AG09319 (cell line): ENCODE measurements around the gene SLC30A5.
"Not testable (repeated sequence)": the region's sequence is repeated elsewhere in the genome, so short reads cannot be mapped to it uniquely, and the experiment has no call there.

ENCODE experiments used
- DNase-seq: peaks from one replicate; pipeline ENCODE4 v3.0.0-alpha.2; 2010; ENCODE audit warnings: low read depth; ENCODE audit errors: extremely low read depth
- CTCF ChIP-seq: IDR thresholded peaks from 2 replicates; pipeline ENCODE4 v1.5.1; 2011; ENCODE audit warnings: low read depth, mild to moderate bottlenecking, inconsistent platforms, low read length, moderate library complexity

Gene SLC30A5

GRCh38 chr5:69136293-69136692 is 42.5 kb downstream of the SLC30A5 start:
- DNase-seq, result peak; percentile 20
- TF ChIP-seq CTCF, result no peak

- DNase-seq, result not testable (repeated sequence)
Measured at GRCh38 chr5:69137208-69137607, 43.4 kb downstream of the SLC30A5 start.

- TF ChIP-seq CTCF, result no peak
- no peak for DNase-seq
Measured at GRCh38 chr5:69137807-69138206, 44.0 kb downstream of the SLC30A5 start.

- peak; percentile 22 for DNase-seq
- TF ChIP-seq CTCF, result no peak
Measured at GRCh38 chr5:69138766-69139165, 45.0 kb downstream of the SLC30A5 start.

- not testable (repeated sequence) for DNase-seq
Measured at GRCh38 chr5:69140239-69140638, 46.4 kb downstream of the SLC30A5 start.

- no peak for TF ChIP-seq CTCF
- no peak for DNase-seq
Measured at GRCh38 chr5:69140827-69141226, 47.0 kb downstream of the SLC30A5 start.

GRCh38 chr5:69148576-69148975 is 54.8 kb downstream of the SLC30A5 start:
- not testable (repeated sequence) for DNase-seq

GRCh38 chr5:69148981-69149675 is 55.3 kb downstream of the SLC30A5 start:
- no peak for TF ChIP-seq CTCF
- DNase-seq, result no peak

- TF ChIP-seq CTCF, result no peak
Measured at GRCh38 chr5:69149676-69150010, 55.8 kb downstream of the SLC30A5 start.

More at GRCh38 chr5:69149676-69150010, 55.8 kb downstream of the SLC30A5 start:
- DNase-seq, result no peak
